HEK293T (cell line): ENCODE data around the gene FHOD3.

Experiments used
- BHLHE40 ChIP-seq: fragments of 450-650 bp; IDR thresholded peaks from 2 replicates; pipeline ENCODE4 v1.6.1; 2016; ENCODE audit warnings: mild to moderate bottlenecking, moderate library complexity, borderline replicate concordance
- CTBP1 ChIP-seq: fragments of 450-650 bp; IDR thresholded peaks from 2 replicates; pipeline ENCODE4 v1.6.1; 2016; ENCODE audit warnings: borderline replicate concordance
- ELF4 ChIP-seq: fragments of 450-650 bp; IDR thresholded peaks from 2 replicates; pipeline ENCODE4 v1.6.1; 2017; ENCODE audit warnings: antibody characterized with exemption
- FOXM1 ChIP-seq: fragments of 450-650 bp; IDR thresholded peaks from 2 replicates; pipeline ENCODE4 v1.6.1; 2017; ENCODE audit warnings: mild to moderate bottlenecking, borderline replicate concordance
- LEF1 ChIP-seq: fragments of 450-650 bp; IDR thresholded peaks from 2 replicates; pipeline ENCODE4 v1.6.1; 2017; ENCODE audit warnings: mild to moderate bottlenecking, borderline replicate concordance
- NFRKB ChIP-seq: fragments of 450-650 bp; IDR thresholded peaks from 2 replicates; pipeline ENCODE4 v1.6.1; 2016; ENCODE audit warnings: mild to moderate bottlenecking, moderate library complexity
- PKNOX1 ChIP-seq: fragments of 450-650 bp; IDR thresholded peaks from 2 replicates; pipeline ENCODE4 v1.6.1; 2016
- SP1 ChIP-seq: fragments of 450-650 bp; IDR thresholded peaks from 2 replicates; pipeline ENCODE4 v1.6.1; 2017
- SUZ12 ChIP-seq: fragments of 450-650 bp; IDR thresholded peaks from 2 replicates; pipeline ENCODE4 v1.6.1; 2016; ENCODE audit warnings: mild to moderate bottlenecking
- TARDBP ChIP-seq: fragments of 450-650 bp; IDR thresholded peaks from 2 replicates; pipeline ENCODE4 v1.6.1; 2016

DNA sequence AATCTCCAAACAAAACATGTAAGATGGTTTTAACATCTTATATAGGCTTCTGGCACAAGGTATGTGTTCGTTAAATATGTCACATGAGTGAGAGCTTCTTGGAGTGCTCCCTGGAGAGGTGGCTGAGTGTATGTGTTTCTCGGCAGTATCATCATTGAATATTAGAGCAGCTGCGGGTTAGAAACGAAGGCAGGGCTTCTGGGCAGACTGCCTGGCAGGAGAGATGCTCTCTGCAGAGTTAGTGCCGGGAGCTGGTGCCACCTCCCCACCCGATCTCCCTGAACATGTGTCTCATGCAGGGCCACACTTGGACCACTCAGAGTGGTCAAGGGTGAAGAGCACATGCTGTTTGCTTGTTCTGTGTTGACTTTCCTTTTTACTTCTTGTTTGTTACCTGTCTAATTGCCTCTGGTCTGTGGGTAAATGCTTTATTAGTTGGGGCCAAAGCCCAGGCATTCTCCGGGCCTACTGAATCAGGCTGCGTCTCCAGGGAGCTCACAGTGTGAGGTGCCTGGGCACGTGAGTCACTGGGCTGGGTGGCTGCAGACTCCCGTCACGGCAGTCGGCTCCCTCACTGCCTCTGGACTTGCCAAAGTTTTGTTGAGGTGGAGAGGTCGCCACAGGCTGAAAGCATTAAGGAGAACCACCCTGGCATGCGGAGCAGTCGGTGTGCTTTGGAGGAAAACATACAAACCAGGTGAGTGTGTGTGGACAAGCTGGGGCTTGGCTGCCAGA is 246.6 kb downstream of the FHOD3 start:
- TF ChIP-seq SP1: no peak
- TF ChIP-seq CTBP1: no peak
- no peak for TF ChIP-seq PKNOX1
- no peak for TF ChIP-seq BHLHE40
- no peak for TF ChIP-seq SUZ12
- no peak for TF ChIP-seq FOXM1
- TF ChIP-seq NFRKB: no peak
- no peak for TF ChIP-seq TARDBP
- TF ChIP-seq LEF1: no peak
- no peak for TF ChIP-seq ELF4
